GM18502 (cell line): ENCODE data around the gene PSMA7.
A peak's percentile ranks its signal among the peaks of the same experiment; 100 is the strongest.

Source experiments
- ATAC-seq: cut with Tn5 transposase; IDR thresholded peaks from one replicate; pipeline ENCODE4 v1.9.1; 2021; ENCODE audit warnings: mild to moderate bottlenecking; ENCODE audit not compliant: unreplicated experiment, poor library complexity

Gene PSMA7

GRCh38 chr20:62139636-62140035 is 3.6 kb downstream of the PSMA7 start:
- no peak for ATAC-seq

- ATAC-seq, result no peak
Measured at GRCh38 chr20:62138912-62139311, 4.3 kb downstream of the PSMA7 start.

GRCh38 chr20:62138204-62138543 is 5.0 kb downstream of the PSMA7 start:
- no peak for ATAC-seq

GRCh38 chr20:62137478-62138203 is 5.6 kb downstream of the PSMA7 start:
- no peak for ATAC-seq

DNA sequence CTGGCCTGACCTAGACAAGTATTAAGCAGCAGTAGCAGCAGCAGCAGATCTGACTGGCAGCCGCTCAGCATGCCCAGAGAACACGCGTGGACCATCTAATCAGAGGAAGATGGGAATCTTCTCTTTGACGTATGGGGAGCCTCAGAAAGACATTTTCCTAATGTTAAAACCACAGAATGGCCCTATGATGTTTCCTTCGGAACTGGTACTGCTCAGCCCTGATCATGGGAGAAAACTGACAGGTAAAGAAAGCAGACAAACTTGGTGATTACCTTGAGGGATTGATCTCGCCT is 6.2 kb downstream of the PSMA7 start:
- no peak for ATAC-seq

- ATAC-seq, result peak; percentile 59
Measured at GRCh38 chr20:62136283-62137091, 6.7 kb downstream of the PSMA7 start.

DNA sequence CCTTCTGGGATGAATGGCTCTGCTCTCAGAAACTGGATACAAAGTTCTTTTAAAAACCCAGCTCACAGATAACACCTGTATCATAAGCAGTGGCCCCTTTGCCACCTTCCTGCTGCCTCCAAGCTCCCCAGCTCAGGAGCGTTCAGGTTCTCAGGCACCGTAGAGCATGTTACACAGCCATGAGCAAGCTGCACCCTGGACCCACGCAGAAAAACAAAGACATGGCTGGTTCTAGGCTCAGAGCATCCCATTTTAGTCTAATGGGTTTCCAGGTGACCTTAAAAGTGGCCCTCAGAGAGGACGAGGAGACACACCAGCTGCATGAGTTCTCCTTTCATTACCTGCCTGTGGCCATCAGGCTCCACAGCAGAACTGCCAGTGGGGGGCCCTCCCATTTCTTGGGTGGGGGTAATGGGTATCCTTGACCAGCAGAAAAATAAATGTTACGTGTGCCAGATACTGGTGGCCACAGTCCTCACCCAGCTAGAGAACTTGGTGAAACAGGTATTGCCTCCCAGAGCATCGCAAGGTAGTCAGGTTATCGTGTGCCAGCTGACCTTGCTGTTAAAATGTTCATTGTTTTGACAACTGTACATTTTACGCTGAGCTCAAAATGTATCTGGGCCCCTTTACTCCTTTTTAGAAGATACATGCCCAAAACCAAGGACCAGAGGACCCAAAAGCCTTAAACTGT is 7.5 kb downstream of the PSMA7 start:
- no peak for ATAC-seq

GRCh38 chr20:62134735-62135231 is 8.4 kb downstream of the PSMA7 start:
- no peak for ATAC-seq

DNA sequence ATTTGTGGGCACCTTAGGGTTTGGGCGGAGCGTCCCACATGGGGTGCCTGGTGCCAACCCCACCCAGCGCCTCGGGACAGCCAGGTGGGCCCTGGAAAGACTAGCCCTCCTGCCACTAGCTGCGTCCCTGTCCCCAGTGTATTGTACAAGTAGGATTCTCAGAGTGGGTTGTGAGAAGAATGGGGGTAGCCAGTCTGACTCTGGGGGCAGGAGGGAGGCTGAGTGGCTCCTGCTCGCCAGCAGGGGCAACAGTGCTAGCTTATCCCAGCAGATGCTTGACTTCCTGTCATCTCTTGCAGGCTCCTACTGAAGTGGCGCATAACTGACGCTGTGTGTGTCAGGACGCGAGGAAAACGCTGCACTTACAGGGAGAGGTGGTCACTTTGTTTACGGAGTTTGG is 9.3 kb downstream of the PSMA7 start:
- ATAC-seq, result no peak

DNA sequence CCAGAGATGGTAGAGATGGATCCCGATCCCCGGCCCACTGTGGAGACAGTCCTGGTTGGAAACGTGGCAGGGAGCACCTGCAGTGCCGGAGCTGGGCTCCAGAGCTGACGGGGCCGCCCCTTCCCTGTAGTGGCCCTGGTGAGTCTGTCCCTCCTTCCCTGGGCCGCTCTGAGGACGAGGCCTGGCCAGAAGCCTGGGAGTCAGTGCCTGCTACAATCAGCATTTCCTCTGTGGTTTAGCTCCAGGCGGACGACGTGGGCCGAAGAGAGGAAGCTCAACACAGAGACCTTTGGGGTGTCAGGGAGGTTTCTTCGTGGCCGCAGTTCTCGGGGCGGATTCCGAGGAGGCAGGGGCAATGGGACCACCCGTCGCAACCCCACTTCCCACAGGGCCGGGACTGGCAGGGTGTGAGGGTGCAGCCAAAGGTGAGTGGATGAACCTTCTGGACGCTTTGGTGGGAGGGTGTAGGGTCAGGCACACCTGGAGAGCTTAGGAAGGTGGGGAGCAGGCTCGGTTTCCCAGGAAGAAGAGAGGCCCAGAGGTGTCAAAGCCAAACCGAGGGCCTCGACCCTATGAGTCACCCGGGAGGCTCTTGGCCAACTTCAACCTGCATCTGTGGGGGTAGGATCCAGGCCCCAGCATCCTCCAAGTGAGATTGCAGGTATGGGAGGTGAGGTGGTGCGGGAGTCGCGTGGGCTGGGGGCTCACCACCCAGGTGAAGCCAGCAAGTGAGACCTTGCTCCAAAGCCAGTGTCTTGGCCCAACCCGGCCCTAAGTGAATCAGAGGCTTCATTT is 9.9 kb downstream of the PSMA7 start:
- ATAC-seq, result no peak

- no peak for ATAC-seq
Measured at GRCh38 chr20:62132421-62132820, 10.8 kb downstream of the PSMA7 start.

DNA sequence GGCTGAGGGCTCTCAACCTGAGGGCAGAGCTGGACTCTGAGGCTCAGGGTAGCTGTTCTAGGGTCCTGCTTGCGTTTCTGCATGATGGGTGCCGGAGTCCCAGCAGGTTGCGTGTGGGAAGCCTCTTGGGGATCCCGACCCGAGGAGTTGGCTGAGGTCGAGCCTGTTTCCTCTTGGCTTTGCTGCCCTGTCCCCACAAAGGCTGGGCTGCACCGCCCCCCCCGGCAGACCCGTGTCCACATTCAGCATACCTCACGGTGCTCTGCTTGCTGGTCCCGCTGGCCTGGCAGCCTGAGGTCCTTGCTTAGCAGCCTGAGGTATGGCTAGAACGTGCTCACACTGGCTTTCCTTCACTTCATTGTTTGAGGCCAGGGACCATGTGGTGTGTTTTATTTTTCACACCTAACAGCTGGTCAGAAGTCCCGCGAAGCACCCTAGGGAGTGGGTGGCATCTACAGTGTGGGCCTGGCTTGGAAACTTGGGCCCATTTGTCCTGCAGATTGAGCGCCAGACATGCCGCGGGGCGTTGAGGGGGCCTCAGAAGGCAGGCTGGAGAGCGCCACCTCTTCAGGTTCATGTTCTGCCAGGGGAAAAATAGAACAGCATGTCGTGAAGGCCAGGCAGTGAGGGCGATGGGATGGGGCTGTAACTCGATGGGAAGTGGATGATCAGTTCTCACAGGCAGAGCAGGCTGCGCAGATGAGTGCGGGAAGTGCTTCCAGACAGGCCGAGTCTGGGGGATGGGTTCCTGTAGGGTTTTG is 11.5 kb downstream of the PSMA7 start:
- no peak for ATAC-seq

- ATAC-seq, result no peak
Measured at GRCh38 chr20:62129731-62130531, 13.3 kb downstream of the PSMA7 start.

DNA sequence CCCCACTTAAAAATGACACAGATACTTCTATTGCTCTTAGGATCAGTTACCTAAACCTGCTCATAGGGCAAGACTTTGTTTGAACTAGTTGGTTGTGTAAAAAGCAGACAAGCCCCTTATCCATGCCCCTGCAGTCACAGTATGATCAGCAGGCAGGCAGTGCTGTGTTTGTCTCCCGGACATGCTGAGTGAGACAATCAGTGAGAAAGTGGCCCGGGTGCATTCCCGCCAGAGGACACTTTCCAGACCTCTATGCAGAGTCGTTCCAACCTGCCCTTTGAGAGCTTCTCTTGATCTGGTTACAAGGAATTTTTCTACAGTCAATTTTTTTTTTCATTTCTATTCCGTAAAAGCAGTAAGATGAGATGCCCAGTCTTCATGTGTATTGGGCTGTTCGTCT is 14.7 kb downstream of the PSMA7 start:
- ATAC-seq, result no peak

GRCh38 chr20:62127799-62128198 is 15.4 kb downstream of the PSMA7 start:
- ATAC-seq, result no peak

DNA sequence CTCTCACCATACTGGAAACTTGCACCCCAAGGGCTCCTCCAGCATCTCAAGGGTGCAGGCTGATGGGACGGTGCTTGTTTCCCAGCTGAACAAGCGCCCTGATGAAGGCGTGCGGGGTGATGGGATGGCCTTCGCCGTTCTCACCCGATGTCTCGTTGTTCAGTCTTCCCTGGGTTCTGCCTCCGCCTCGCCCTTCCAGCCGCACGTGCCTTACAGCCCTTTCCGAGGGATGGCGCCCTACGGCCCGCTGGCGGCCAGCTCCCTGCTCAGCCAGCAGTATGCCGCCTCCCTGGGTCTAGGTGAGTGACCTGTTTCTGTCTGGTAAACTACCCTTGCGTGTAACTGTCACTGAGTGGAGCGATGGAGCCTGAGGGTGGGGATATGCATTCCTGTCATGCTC is 17.1 kb downstream of the PSMA7 start:
- ATAC-seq, result no peak

DNA sequence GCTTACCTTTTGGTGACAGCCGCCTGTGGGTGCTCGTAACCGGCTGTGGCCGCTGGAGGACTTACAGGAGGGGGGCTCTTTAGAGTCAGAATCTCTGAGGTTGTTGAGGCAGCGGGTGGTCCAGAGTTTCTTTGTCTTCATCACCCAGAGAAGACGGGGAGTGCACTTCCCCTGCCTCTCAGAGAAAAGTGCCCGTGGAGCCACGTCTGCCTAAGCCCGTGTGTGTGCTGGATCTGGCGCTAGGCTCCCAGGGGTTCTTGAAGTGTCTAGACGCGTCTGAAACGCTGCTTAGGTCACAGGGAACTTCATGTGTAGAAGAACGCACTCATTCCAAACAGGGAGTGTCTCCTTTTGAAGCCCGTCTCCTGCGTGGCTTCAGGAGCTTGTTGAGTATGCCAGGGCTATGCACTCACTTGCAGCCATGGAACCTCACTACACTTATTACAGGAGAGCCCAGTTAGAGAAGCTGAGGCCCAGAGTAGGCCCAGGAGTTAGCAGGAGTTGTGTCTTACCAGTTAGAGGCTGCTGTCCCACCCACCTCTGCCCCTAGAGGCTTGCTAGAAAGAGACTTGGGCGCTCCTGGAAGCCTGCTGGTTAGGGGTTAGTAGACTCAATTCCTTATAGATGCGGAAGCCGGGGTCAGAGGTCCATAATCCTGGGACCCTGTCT is 19.6 kb downstream of the PSMA7 start:
- ATAC-seq, result no peak

DNA sequence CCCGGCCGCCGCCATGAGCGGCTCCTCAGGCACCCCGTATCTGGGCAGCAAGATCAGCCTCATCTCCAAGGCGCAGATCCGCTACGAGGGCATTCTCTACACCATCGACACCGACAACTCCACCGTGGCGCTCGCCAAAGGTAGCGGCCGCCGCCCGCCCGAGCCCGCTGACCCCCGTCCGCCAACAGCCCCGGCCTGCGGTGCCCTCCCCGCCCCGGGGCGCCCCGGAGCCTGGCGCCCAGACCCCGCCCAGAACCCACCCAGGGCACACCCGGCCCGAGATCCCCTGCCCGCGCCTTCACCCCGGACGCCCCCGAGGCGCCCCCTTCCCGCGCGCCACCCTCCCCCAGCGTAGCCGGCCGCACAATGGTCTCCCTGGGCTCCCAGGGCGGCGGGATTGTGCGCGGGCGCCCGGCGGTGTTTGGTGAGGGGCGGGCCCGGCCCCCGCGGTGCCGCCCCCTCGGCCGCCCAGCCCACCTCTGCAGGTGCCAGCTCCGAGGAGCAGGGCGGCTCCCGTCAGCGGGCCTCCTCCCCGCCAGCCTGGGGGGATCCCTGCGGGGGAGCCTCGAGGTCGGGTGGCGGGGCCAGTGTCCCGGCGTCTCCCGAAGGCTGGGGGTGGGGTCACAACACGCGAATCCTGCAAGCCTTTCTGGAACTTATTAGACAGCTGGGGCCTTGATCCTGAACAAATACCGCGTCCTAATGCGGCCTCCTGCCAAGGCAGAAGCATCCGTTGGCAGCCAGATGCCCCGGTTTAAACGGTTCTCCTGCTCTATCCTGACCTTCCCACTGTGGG is 20.3 kb downstream of the PSMA7 start:
- peak; percentile 20 for ATAC-seq
